Mucosa of descending colon (tissue), 3 donors: ENCODE results near the gene PRSS56. TPM values are rescaled to one million over a fixed set of nuclear protein-coding genes. Genes with fewer than 3 reads are reported as not detected.

Experiments
- ATAC-seq: fragments of 200-7000 bp; cut with Tn5 transposase; one replicate; pipeline ENCODE4 v1.9.1; 2020; ENCODE audit warnings: mild to moderate bottlenecking, moderate library complexity
- DNase-seq, 3 donors: peaks; one replicate each; pipeline ENCODE4 v3.0.0-alpha.2; 2020
- H3K36me3 ChIP-seq: fragments of 200-600 bp; one replicate; pipeline ENCODE4 v1.8.0; 2021; ENCODE audit warnings: low read depth, mild to moderate bottlenecking
- H3K4me1 ChIP-seq: fragments of 200-600 bp; one replicate; pipeline ENCODE4 v1.8.0; 2021; ENCODE audit warnings: low read depth, mild to moderate bottlenecking
- H3K4me3 ChIP-seq: fragments of 200-600 bp; one replicate; pipeline ENCODE4 v1.8.0; 2021; ENCODE audit warnings: mild to moderate bottlenecking
- H3K9me3 ChIP-seq: fragments of 200-600 bp; one replicate; pipeline ENCODE4 v1.8.0; 2021; ENCODE audit warnings: mild to moderate bottlenecking
- CTCF ChIP-seq: fragments of 200-600 bp; IDR thresholded peaks from one replicate; pipeline ENCODE4 v1.8.0; 2022; ENCODE audit warnings: antibody characterized with exemption, mild to moderate bottlenecking
- intact Hi-C, 2 donors: fragments of 100-400 bp; cut with DNase I in 1 of 2; cut with micrococcal nuclease in 1 of 2; formaldehyde crosslinking; loops; one replicate each; pipeline versions ENCODE4 v1.11.0 to v1.11.1; 2022; cut with DNase I, micrococcal nuclease
- total RNA-seq, 3 donors: library from RNA; stranded (reverse); fragmentation: NEBNext Ultra II Directional in 2 of 3; extraction: Animal tissue kit (Norgen Biotek cat#: 25700) in 2 of 3; gene quantifications; one replicate each; pipeline versions ENCODE4 v1.2.1 to v1.2.4, GENCODE V29; 2021 to 2023
- donor health status: DM: no; HTN: no; CAD: no; lungs with moderate emphysema.
- donor health status: DM: no; HTN: no; CAD: no.
- donor health status: DM: no; HTN: yes; CAD: no.

The PRSS56 gene
- total RNA-seq, 3 donors from 2014 or later = not detected

- Histone ChIP-seq H3K36me3 (no peaks in the 10 kb centered on the region), H3K4me1 (peaks cover 5% of the 10 kb centered on the region), H3K9me3 (no peaks in the 10 kb centered on the region), H3K4me3 (no peak overlapping the region)
- ATAC-seq (no peak), DNase-seq (peak in 1 of 3 donors; percentile 12)
- intact Hi-C loops = no loop called here
- no peak for TF ChIP-seq CTCF
These were observed 34.2 kb upstream of the PRSS56 start for GRCh38 chr2:232485757-232486557.

GRCh38 chr2:232486558-232487384 lies 33.4 kb upstream of the PRSS56 start:
- Histone ChIP-seq H3K4me3 (no peak overlapping the region), H3K36me3 (no peaks in the 10 kb centered on the region), H3K4me1 (peaks cover 5% of the 10 kb centered on the region), H3K9me3 (no peaks in the 10 kb centered on the region)
- ATAC-seq (no peak), DNase-seq (peak in 1 of 3 donors; percentile 11)
- intact Hi-C loops = no loop called here
- no peak for TF ChIP-seq CTCF

- ATAC-seq = peak; percentile 19
- intact Hi-C loops = no loop called here
- H3K36me3 ChIP-seq = no peaks in the 10 kb centered on the region
- DNase-seq = peak in 1 of 3 donors; percentile 18
- no peak within 1 kb of the TSS for H3K4me3 ChIP-seq
- peaks cover 5% of the 10 kb centered on the region for H3K4me1 ChIP-seq
- H3K9me3 ChIP-seq = no peaks in the 10 kb centered on the region
- TF ChIP-seq CTCF = no peak
These were observed 32.6 kb upstream of the PRSS56 start, which contains the start of gene ECEL1 for GRCh38 chr2:232487385-232488096. Gene ECEL1 (minus strand): TSS chr2:232487834. CDS start chr2:232486653, 1,181 bp downstream.

GRCh38 chr2:232488097-232488711 lies 32.0 kb upstream of the PRSS56 start:
- Histone ChIP-seq H3K4me1 (peaks cover 5% of the 10 kb centered on the region), H3K36me3 (no peaks in the 10 kb centered on the region), H3K9me3 (no peaks in the 10 kb centered on the region), H3K4me3 (no peak overlapping the region)
- DNase-seq (peak in 1 of 3 donors; percentile 6), ATAC-seq (no peak)
- TF ChIP-seq CTCF = no peak
- intact Hi-C loops = no loop called here

GRCh38 chr2:232488721-232489300 lies 31.4 kb upstream of the PRSS56 start:
- Histone ChIP-seq H3K4me3 (no peak overlapping the region), H3K4me1 (peaks cover 5% of the 10 kb centered on the region), H3K9me3 (no peaks in the 10 kb centered on the region), H3K36me3 (no peaks in the 10 kb centered on the region)
- ATAC-seq (no peak), DNase-seq (peak in 1 of 3 donors; percentile 2)
- intact Hi-C loops = no loop called here
- no peak for TF ChIP-seq CTCF
